HepG2 (cell line): ENCODE results near the gene CHTF18. TPM values are rescaled to one million over a fixed set of nuclear protein-coding genes. Genes with fewer than 3 reads are reported as not detected.

Experiments used
- ATAC-seq: fragments of 200-7000 bp; cut with Tn5 transposase; 3 replicates; pipeline ENCODE4 v1.9.1; 2020; ENCODE audit warnings: mild to moderate bottlenecking, moderate library complexity
- BruUV-seq: library from RNA; stranded (reverse); fragments of 400-500 nt; replicated peaks from 2 replicates; lab custom pipeline; 2021; lab: Mats Ljungman, UMichigan
- CTCF ChIA-PET: fragments of 300-600 bp; formaldehyde crosslinking; extraction: SDS; loops from one replicate; lab custom pipeline; 2021; ENCODE audit warnings: low total read pairs, inconsistent platforms, low intra/inter-chr PET ratio; lab: Yijun Ruan, JAX
- POLR2A ChIA-PET: fragments of 350-600 bp; sonication (Branson Sonifier 250); formaldehyde crosslinking; loops from one replicate; lab custom pipeline; 2020; ENCODE audit warnings: antibody characterized with exemption, inconsistent platforms; lab: Yijun Ruan, JAX
- DNase-seq: peaks from one replicate; pipeline ENCODE4 v3.0.0-alpha.2; 2015; ENCODE audit warnings: low spot score
- FAIRE-seq: peaks from 3 replicates; lab custom pipeline; 2011; peaks lifted over from hg19 to GRCh38; lab: Jason Lieb, UNC
- H2AFZ ChIP-seq: one replicate; pipeline ENCODE4 v1.6.1; 2011; ENCODE audit warnings: low read length, inconsistent platforms
- H3K27ac ChIP-seq: fragments of 300-600 bp; 3 replicates; pipeline ENCODE4 v1.8.0; 2011; ENCODE audit warnings: mixed run types, mild to moderate bottlenecking, mixed read lengths, low read length, inconsistent platforms; ENCODE audit not compliant: insufficient read depth; ENCODE audit errors: extremely low read length
- H3K27me3 ChIP-seq, 2 experiments: fragments of 200-600 bp in 1 of 2; 2 replicates in 1 of 2; 3 replicates in 1 of 2; pipeline versions ENCODE4 v1.6.0 to v1.8.0; 2011; ENCODE audit warnings: low read length in 2 of 2, mild to moderate bottlenecking in 2 of 2, moderate library complexity in 2 of 2, inconsistent platforms in 1 of 2; ENCODE audit not compliant: insufficient read depth in 2 of 2, control insufficient read depth in 1 of 2
- H3K36me3 ChIP-seq, 2 experiments: fragments of 200-600 bp in 1 of 2; replicated peaks in 1 of 2; 2 replicates in 1 of 2; 3 replicates in 1 of 2; pipeline versions ENCODE4 v1.5.1 to v1.8.0; 2011; ENCODE audit warnings: low read length in 2 of 2, inconsistent platforms in 1 of 2; ENCODE audit not compliant: insufficient read depth in 2 of 2, control insufficient read depth in 1 of 2
- H3K4me1 ChIP-seq: 2 replicates; pipeline ENCODE4 v1.5.1; 2012; ENCODE audit warnings: low read length, inconsistent platforms; ENCODE audit not compliant: insufficient read depth
- H3K4me2 ChIP-seq: 2 replicates; pipeline ENCODE4 v1.6.0; 2011; ENCODE audit warnings: low read depth, low read length, inconsistent platforms
- H3K4me3 ChIP-seq, 3 experiments: fragments of 200-600 bp in 1 of 3; sonication (generic), shearing (Covaris generic) in 1 of 3; replicated peaks in 1 of 3; 2 replicates each; pipeline ENCODE4 v1.5.1; 2011 to 2016; ENCODE audit warnings: low read length in 3 of 3, inconsistent platforms in 2 of 3, low read depth in 2 of 3, mild to moderate bottlenecking in 2 of 3, control low read depth in 1 of 3, mixed read lengths in 1 of 3; ENCODE audit not compliant: insufficient read depth in 1 of 3
- H3K79me2 ChIP-seq: one replicate; pipeline ENCODE4 v1.6.1; 2011; ENCODE audit warnings: low read length, inconsistent platforms; ENCODE audit not compliant: insufficient read depth
- H3K9ac ChIP-seq: 2 replicates; pipeline ENCODE4 v1.6.0; 2011; ENCODE audit warnings: mild to moderate bottlenecking, low read depth, low read length, inconsistent platforms; ENCODE audit not compliant: insufficient read depth
- H3K9me3 ChIP-seq: 2 replicates; pipeline ENCODE4 v1.5.1; 2012; ENCODE audit warnings: mild to moderate bottlenecking, low read length
- H4K20me1 ChIP-seq: 2 replicates; pipeline ENCODE4 v1.6.0; 2011; ENCODE audit warnings: inconsistent platforms, mild to moderate bottlenecking, low read length, moderate library complexity; ENCODE audit not compliant: insufficient read depth
- KDM4B ChIP-seq: sonication (generic); formaldehyde crosslinking; IDR thresholded peaks from 2 replicates; pipeline ENCODE4 v1.4.0; 2020; ENCODE audit warnings: missing genetic modification reagents
- POGZ ChIP-seq: sonication (generic); formaldehyde crosslinking; IDR thresholded peaks from 2 replicates; pipeline ENCODE4 v1.4.0; 2020; ENCODE audit warnings: mild to moderate bottlenecking, missing genetic modification reagents
- TBX3 ChIP-seq: fragments of 450-650 bp; IDR thresholded peaks from 2 replicates; pipeline ENCODE4 v1.6.1; 2017; ENCODE audit warnings: antibody characterized with exemption, mild to moderate bottlenecking, inconsistent platforms, borderline replicate concordance
- ZIK1 ChIP-seq: sonication (generic); formaldehyde crosslinking; IDR thresholded peaks from 2 replicates; pipeline ENCODE4 v1.5.0; 2020; ENCODE audit warnings: mild to moderate bottlenecking, low read depth, missing genetic modification reagents, borderline replicate concordance
- ZNF232 ChIP-seq: sonication (generic); formaldehyde crosslinking; IDR thresholded peaks from 2 replicates; pipeline ENCODE4 v1.4.0; 2020; ENCODE audit warnings: missing genetic modification reagents, borderline replicate concordance
- ZNF468 ChIP-seq: sonication (generic); formaldehyde crosslinking; IDR thresholded peaks from 2 replicates; pipeline ENCODE4 v1.8.0; 2022; ENCODE audit warnings: mild to moderate bottlenecking, moderate library complexity, missing genetic modification reagents
- ZNF570 ChIP-seq: sonication (generic); formaldehyde crosslinking; IDR thresholded peaks from 2 replicates; pipeline ENCODE4 v1.4.0; 2020; ENCODE audit warnings: mild to moderate bottlenecking, missing genetic modification reagents, borderline replicate concordance
- ZNF607 ChIP-seq: sonication (generic); formaldehyde crosslinking; IDR thresholded peaks from 2 replicates; pipeline ENCODE4 v1.5.1; 2020; ENCODE audit warnings: missing genetic modification reagents, mild to moderate bottlenecking, borderline replicate concordance
- WGBS: methylation state at CpG from one replicate; pipeline ENCODE4 v1.1.6; 2017; ENCODE audit warnings: low lambda C conversion rate; 5-methylcytosine and 5-hydroxymethylcytosine counted together
- in situ Hi-C: cut with HindIII; loops from 2 replicates; pipeline ENCODE4 v1.10.0; 2017; ENCODE audit warnings: low pct_unique_long_range_greater_than_20kb; ENCODE audit not compliant: extremely low pct_ligation_motif_present
- intact Hi-C: fragments of 100-400 bp; cut with micrococcal nuclease; formaldehyde crosslinking; loops from one replicate; pipeline ENCODE4 v1.10.0; 2022; ENCODE audit not compliant: unreplicated experiment
- polyA plus RNA-seq, 8 experiments: library from polyadenylated mRNA; depleted of rRNA in 3 of 8; stranded (reverse) in 7 of 8; unstranded in 1 of 8; fragments of >200 nt; fragmentation: Illumina TruSeq in 4 of 8; extraction: Trizol in 4 of 8; gene quantifications; 2 replicates each; pipeline versions ENCODE4 v1.2.1 to v1.2.3, GENCODE V29; 2011 to 2016; ENCODE audit warnings: low read depth in 4 of 8, missing spikeins in 1 of 8, mixed read lengths in 1 of 8; ENCODE audit not compliant: insufficient read depth in 1 of 8
- total RNA-seq, 5 experiments: library from RNA; depleted of rRNA; stranded (reverse); fragments of >200 nt; fragmentation: Illumina TruSeq; extraction: Trizol; gene quantifications; 2 replicates each; pipeline ENCODE4 v1.2.3, GENCODE V29; 2016; ENCODE audit warnings: low read depth in 1 of 5
- TF ChIP-seq, protein P1 (sequence below): sonication (generic); formaldehyde crosslinking; conservative IDR thresholded peaks from 2 replicates; pipeline ENCODE4 v1.8.0; 2022; ENCODE audit warnings: mild to moderate bottlenecking, moderate library complexity, missing genetic modification reagents
- TF ChIP-seq, protein P2 (sequence below): sonication (generic); formaldehyde crosslinking; IDR thresholded peaks from 2 replicates; pipeline ENCODE4 v1.4.0; 2020; ENCODE audit warnings: missing genetic modification reagents, borderline replicate concordance
- TF ChIP-seq, protein P3 (sequence below): IDR thresholded peaks from 2 replicates; pipeline ENCODE4 v1.6.1; 2018; ENCODE audit warnings: missing genetic modification reagents, mild to moderate bottlenecking, missing compliant biosample characterization

Gene CHTF18
- total and polyA plus RNA-seq, 2 of the 13 experiments (the other 11 are each of a cell fraction or from before 2014, with no cell fraction given) = 8.6 to 22.9 TPM

GRCh38 chr16:776824-777223 lies 11.6 kb upstream of the CHTF18 start:
- Histone ChIP-seq H3K27me3 (peaks cover 13 to 61% of the 10 kb centered on the region in 2 experiments), H3K27ac (no peak overlapping the region)
- in situ Hi-C loops = no loop called here
- ChIA-PET CTCF (no interaction called here), POLR2A (no interaction called here)
- TF ChIP-seq TBX3 (no peak), ZNF232 (CRISPR knock-in tag) (no peak), POGZ (CRISPR knock-in tag) (no peak), ZIK1 (CRISPR knock-in tag) (no peak), ZNF468 (CRISPR knock-in tag) (no peak), KDM4B (no peak), ZNF570 (CRISPR knock-in tag) (no peak), ZNF607 (CRISPR knock-in tag) (no peak)
- TF ChIP-seq, protein P1, sequence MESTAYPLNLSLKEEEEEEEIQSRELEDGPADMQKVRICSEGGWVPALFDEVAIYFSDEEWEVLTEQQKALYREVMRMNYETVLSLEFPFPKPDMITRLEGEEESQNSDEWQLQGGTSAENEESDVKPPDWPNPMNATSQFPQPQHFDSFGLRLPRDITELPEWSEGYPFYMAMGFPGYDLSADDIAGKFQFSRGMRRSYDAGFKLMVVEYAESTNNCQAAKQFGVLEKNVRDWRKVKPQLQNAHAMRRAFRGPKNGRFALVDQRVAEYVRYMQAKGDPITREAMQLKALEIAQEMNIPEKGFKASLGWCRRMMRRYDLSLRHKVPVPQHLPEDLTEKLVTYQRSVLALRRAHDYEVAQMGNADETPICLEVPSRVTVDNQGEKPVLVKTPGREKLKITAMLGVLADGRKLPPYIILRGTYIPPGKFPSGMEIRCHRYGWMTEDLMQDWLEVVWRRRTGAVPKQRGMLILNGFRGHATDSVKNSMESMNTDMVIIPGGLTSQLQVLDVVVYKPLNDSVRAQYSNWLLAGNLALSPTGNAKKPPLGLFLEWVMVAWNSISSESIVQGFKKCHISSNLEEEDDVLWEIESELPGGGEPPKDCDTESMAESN = no peak
- TF ChIP-seq, protein P2, sequence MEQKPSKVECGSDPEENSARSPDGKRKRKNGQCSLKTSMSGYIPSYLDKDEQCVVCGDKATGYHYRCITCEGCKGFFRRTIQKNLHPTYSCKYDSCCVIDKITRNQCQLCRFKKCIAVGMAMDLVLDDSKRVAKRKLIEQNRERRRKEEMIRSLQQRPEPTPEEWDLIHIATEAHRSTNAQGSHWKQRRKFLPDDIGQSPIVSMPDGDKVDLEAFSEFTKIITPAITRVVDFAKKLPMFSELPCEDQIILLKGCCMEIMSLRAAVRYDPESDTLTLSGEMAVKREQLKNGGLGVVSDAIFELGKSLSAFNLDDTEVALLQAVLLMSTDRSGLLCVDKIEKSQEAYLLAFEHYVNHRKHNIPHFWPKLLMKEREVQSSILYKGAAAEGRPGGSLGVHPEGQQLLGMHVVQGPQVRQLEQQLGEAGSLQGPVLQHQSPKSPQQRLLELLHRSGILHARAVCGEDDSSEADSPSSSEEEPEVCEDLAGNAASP (CRISPR knock-in tag) = no peak
- TF ChIP-seq, protein P3, sequence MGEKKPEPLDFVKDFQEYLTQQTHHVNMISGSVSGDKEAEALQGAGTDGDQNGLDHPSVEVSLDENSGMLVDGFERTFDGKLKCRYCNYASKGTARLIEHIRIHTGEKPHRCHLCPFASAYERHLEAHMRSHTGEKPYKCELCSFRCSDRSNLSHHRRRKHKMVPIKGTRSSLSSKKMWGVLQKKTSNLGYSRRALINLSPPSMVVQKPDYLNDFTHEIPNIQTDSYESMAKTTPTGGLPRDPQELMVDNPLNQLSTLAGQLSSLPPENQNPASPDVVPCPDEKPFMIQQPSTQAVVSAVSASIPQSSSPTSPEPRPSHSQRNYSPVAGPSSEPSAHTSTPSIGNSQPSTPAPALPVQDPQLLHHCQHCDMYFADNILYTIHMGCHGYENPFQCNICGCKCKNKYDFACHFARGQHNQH = no peak
- TF ChIP-seq, all 625 proteins: peak for 0
- H2AFZ ChIP-seq = no peak overlapping the region
- 38% methylated on average over 9 of the region's 9 CpGs for WGBS
- no TSS peak for BruUV-seq
- H3K9me3 ChIP-seq = no peaks in the 10 kb centered on the region
- no peaks in the 10 kb centered on the region for H3K36me3 ChIP-seq
- no peaks in the 10 kb centered on the region for H3K4me1 ChIP-seq
- H3K79me2 ChIP-seq = no peaks in the 10 kb centered on the region
- FAIRE-seq (no peak), ATAC-seq (no peak), DNase-seq (no peak)
- H3K9ac ChIP-seq = no peak overlapping the region
- intact Hi-C loops = no loop called here
- 0 out of 2 replicates have a peak, but pooled peaks cover 2% of the 10 kb centered on the region for H4K20me1 ChIP-seq
- H3K4me2 ChIP-seq = no peak overlapping the region
- H3K4me3 ChIP-seq = no peak overlapping the region
